Muscle of back (tissue), 11 donors: ENCODE measurements around the gene BCAS3. TPM values are rescaled to one million over a fixed set of nuclear protein-coding genes. Genes with fewer than 3 reads are reported as not detected.
A peak's percentile ranks its signal among the peaks of the same experiment; 100 is the strongest.

Source experiments
- DNase-seq, 3 donors: peaks; one replicate each; pipeline versions ENCODE4 v3.0.0 to v3.0.0-alpha.2; 2013
- polyA plus RNA-seq, 10 donors: library from polyadenylated mRNA; unstranded; fragments of 120-200 nt; gene quantifications; one replicate each; pipeline ENCODE4 v1.2.1, GENCODE V29; 2013; ENCODE audit not compliant: insufficient read length in 10 of 10

BCAS3 gene
- polyA plus RNA-seq, 10 donors: 8.0 to 13.2 (median 10.2) TPM

DNA sequence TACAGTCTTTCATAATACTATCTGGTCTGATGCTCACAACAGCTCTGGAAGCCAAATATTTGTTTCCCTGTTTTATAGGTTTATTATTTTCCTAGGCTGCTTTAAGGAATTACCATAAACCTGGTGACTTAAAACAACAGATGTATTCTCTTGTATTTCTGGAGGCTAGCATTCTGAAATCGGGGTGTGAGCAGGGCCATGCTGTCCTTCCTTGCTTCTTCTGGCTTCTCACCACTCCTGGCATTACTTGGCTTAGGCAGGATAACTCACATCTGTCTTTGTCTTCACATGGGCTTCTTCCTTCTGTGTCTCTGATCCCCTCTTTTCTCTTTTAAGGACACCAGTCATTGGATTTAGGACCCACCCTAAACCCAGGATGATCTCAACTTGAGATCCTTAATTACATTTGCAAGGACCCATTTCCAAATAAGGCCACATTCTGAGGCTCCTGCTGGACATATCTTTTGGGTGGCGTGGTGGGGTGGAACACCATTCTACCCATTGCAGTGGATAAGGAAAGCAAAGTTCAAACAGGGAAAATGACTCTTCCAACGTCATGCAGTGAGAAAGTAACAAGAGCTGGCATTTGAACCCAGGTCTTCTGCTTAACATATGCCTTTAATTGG lies 682.8 kb downstream of the BCAS3 start:
- DNase-seq: no peak

GRCh38 chr17:61361084-61361483 lies 683.4 kb downstream of the BCAS3 start:
- peak in 1 of 3 donors; percentile 47 for DNase-seq

DNA sequence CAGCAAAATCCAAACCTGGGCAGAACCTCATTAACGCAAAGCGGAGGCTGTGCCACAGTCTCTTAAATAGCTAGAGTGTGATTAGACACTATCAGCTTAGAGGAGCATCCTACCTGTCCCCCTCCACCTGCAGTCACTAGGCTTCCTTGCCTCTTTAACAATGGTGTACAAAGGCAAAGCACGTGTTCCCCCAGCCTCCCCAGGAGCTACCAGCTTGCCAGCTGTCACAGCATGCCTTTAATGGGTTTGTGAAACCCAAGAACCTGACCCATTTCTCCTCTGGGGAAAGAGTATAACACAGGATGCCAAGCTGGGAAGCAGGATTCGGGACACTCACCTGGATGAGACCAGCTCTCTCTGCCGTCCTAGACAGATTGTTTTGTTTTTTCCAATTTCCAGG lies 684.7 kb downstream of the BCAS3 start:
- DNase-seq: no peak

GRCh38 chr17:61362852-61363600 lies 685.4 kb downstream of the BCAS3 start:
- DNase-seq: no peak

GRCh38 chr17:61363601-61364462 lies 686.2 kb downstream of the BCAS3 start:
- DNase-seq: no peak

DNA sequence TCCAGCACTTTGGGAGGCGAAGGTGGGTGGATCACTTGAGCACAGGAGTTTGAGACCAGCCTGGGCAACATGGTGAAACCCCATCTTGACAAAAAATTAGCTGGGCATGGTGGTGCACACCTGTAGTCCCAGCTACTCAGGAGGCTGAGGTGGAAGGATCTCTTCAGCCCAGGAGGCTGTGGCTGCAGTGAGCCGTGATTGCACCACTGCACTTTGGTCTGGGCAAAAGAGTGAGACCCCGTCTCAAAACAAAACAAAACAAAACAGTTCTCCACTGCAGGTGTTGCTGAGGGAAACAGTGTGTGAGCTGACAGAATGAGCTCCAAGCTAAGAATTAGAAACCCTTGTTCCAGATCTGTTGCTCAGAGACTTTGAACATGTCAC lies 686.8 kb downstream of the BCAS3 start:
- no peak for DNase-seq

DNA sequence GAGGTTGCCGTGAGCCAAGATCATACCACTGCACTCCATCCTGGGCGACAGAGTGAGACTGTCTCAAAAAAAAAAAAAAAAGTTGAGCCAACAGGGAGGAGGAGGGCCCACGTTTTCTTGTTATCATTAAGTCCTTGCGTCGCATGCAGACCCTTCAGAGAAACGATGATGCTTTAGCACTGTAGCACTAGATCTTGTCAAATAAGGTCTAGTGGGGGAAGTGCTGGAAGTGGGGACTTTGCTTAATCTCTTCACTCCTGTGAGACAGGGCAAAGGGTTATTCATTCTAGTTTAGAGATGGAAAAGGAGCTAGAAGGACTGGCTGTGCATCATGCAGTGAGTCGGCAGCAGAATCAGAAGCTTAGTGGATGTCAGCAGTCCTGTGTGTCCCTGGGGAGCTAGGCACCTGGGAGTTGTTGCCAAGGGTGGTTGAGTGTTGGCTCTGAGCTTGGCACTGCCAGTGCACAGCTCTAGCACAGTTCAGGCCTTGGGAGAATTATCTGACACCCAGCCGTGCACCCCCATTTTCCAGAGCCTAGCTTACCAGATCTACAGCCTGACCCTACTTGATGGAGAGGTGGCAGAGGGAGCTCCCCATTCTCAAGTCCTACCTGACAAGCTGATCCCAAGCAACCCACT lies 688.5 kb downstream of the BCAS3 start:
- no peak for DNase-seq

- DNase-seq: no peak
These were observed 689.2 kb downstream of the BCAS3 start for GRCh38 chr17:61366715-61367413.

DNA sequence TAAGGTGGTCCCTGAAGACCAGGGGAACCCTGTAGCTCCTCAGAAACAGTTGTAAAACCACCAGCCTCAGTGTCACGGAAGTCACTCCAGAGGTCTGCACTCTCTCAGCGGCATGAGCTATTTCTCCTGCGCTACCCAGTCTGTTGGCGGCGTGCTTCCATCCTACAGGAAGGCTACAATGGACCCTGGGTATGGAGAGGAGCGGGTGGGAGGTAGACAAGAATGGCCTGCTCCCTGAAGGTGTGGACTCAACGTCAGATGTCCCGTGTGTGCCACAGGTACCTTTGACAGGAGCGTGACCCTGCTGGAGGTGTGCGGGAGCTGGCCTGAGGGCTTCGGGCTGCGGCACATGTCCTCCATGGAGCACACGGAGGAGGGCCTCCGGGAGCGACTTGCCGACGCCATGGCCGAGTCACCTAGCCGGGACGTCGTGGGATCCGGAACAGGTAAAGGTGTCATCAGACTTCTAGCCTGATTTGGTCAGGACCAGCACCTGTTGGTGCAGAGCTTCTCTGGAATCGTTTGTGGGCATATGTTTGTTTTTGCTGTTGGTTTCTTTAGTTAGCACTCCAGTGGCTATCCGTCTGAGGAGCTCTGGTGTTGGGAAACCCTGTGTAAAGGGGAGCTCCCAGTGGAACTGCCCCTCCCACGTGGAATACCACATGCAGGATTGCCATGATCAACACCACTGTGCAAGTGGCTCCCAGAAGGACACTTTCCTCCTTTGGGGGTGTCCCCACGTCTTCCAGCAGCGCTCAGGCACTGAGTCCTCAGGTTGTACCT lies 690.6 kb downstream of the BCAS3 start:
- no peak for DNase-seq

DNA sequence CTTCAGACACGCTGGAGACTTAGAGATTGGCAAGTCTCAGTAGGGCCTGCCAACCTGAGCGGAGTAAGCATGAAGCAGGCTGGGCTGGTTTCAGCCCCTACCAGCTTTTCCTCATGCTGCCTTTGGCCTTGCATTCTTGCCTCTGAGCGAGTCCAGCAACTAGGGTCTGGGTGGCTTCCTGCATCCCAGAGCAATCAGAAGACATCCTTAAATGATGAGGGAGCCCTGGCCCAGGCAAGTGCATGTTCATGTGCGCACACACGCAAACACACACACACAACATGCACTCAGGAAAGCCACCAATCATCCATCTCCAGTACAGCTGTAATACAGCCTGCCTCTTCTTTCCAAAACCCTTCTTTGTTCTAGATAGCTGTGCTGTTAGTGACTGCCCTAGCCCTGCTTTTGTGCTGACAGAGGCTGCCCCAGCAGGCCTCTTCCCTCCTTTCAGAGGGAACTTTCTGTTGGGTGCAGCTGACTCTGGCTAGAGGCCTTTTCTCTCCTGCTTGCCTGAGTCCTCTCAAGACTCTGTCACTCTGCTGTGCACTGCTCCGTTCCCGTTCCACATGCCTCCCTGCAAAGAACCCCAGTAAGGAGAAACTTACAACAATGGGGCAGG lies 691.3 kb downstream of the BCAS3 start:
- no peak for DNase-seq

DNA sequence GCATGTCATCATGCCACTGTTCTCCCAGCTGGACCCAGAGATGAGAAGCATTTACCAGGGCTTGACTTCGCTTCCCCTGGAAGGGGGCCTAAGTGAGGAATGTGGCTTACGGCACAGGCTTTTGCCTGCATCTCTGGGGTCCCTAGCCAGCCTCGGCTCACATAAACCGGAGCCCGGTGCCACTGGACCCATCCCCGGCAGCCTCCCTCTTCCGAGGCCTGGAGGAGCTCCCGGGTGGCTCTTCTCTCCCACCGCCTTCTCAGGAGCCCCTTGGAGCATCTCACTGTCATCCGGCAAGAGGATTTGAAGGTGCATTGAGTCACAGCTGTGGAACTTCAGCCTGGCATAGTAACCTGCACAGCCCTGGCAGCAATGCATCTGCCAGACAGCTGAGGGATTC lies 692.1 kb downstream of the BCAS3 start:
- no peak for DNase-seq

DNA sequence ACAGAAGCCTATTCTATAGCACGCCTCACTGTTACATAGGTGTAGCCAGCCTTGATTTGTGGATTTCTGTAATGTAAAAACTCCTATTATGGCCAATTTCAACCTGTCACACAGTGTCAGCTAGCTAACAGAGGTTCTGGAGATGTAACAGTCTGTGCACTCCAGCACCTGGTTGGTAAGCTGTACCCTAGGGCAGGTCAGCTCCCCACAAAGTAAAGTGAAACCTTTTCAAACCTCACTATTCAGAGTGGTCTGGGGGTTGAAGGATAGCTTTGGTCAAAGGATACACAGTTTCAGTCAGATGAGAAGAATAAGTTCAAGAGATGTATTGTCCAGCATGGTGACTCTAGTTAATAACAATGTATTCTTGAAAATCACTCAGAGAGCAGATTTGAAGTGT lies 693.5 kb downstream of the BCAS3 start:
- no peak for DNase-seq

GRCh38 chr17:61371606-61372005 lies 694.0 kb downstream of the BCAS3 start:
- no peak for DNase-seq

GRCh38 chr17:61372436-61372835 lies 694.8 kb downstream of the BCAS3 start:
- DNase-seq: no peak

DNA sequence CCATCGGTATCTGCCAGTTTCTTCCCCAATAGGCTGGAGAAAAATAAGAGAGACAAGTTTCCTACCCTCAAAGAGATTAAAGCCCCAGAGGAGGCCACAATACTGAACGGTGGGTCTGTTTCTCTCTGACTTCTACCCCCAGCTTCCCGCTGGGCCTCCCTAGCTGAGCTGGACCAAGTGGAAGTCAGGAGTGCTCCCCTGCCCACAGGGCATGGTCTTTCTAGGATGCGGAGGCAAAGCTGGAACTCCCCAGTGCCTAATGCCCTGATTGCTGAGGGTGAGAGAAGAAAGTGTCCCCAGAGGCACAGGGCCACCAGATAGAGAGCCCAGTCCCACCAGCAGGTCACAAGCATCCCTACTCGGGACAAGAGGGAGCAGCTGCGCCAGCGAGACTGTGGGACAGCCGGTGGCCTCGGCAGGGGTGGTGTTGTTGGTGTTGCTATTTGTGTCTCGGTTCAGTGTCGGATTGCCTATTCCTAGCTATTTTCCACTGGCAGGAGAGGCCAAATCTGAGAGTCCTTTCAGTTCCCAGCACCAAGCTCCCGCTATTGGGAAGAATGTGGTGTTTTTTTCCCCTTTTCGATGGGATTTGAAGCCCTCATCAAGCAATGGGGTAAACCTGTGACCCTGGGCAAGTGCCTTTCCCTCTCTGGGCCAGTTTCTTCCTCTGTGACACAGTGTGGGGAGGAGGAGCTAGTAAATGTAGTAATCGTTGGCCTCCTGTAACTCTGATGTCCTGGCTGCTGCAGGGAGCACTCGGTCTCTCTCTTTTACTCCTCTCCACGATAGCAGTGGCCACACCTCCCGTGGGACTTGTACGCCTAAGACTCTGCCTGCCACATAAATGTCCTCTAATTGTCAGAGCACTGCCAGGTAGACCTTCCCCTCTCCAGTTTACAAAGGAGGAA lies 699.5 kb downstream of the BCAS3 start:
- DNase-seq: no peak

DNA sequence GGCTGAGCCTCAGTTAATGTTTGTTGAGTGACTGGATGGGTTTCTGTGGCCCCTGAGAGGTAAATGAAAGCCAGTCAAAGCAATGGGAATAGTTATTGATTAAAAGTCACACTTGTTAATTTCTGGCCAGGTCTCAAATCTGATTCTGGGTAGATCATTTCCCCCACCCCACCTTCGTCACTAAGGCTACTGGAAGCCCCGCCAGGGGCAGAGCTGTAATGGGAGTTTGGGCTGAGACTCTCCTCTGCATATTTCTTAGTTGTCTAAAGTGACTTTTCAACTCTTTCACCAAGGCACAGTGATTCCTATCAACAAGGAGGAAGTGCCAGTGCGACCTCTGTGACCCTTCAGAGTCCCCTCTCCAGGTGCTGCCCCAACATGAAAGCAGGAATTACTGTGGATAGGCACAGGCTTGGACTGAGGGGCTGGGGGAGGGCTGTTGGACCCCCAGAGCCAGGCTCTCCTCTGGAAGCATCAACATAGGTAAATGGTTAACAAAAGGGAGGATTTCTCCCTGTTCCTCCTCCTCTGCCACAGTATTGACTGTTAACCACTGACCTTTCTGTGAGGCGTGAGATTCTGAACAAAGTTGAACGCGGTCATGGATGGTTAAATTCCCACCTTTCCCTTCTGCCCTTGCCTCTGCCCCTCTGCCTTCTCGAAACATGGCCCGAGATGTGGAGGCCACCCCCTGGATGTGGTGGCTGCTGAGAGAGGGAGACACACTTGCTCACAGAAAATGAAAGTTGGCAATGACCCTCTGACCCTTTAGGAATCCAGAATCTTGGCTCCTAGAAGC lies 701.2 kb downstream of the BCAS3 start:
- no peak for DNase-seq

GRCh38 chr17:61379457-61380216 lies 702.0 kb downstream of the BCAS3 start:
- DNase-seq: no peak
